MCF 10A (cell line): ENCODE results near the gene PRKG1. TPM values are rescaled to one million over a fixed set of nuclear protein-coding genes. Genes with fewer than 3 reads are reported as not detected.

Experiments used
- BruUV-seq: library from RNA; stranded (reverse); fragments of 400-500 nt; replicated peaks from 2 replicates; lab custom pipeline; 2021; lab: Mats Ljungman, UMichigan
- CTCF ChIA-PET: fragments of 300-600 bp; sonication (Branson Sonifier 250); formaldehyde crosslinking; extraction: SDS; loops from one replicate; lab custom pipeline; 2021; ENCODE audit warnings: antibody characterized with exemption, inconsistent platforms; lab: Yijun Ruan, JAX
- POLR2A ChIA-PET: fragments of 300-600, 350-650 bp; sonication (Branson Sonifier 250); formaldehyde crosslinking; extraction: SDS; loops from one replicate; lab custom pipeline; 2020; ENCODE audit warnings: antibody characterized with exemption, inconsistent platforms; lab: Yijun Ruan, JAX
- DNase-seq: peaks from one replicate; pipeline ENCODE4 v3.0.0-alpha.2; 2018; ENCODE audit not compliant: unreplicated experiment
- H3K27ac Mint-ChIP-seq: one replicate; pipeline ENCODE4 v1.8.0; 2022; ENCODE audit warnings: mild to moderate bottlenecking, low read depth, mixed read lengths; ENCODE audit not compliant: unreplicated experiment
- H3K27me3 Mint-ChIP-seq: one replicate; pipeline ENCODE4 v1.8.0; 2022; ENCODE audit warnings: mixed read lengths; ENCODE audit not compliant: insufficient read depth, unreplicated experiment
- H3K36me3 Mint-ChIP-seq: one replicate; pipeline ENCODE4 v1.8.0; 2022; ENCODE audit warnings: mild to moderate bottlenecking, moderate library complexity, mixed read lengths; ENCODE audit not compliant: insufficient read depth, unreplicated experiment
- H3K4me1 Mint-ChIP-seq: one replicate; pipeline ENCODE4 v1.8.0; 2022; ENCODE audit warnings: mixed read lengths; ENCODE audit not compliant: insufficient read depth, unreplicated experiment
- H3K4me3 Mint-ChIP-seq: one replicate; pipeline ENCODE4 v1.8.0; 2022; ENCODE audit warnings: mild to moderate bottlenecking, moderate library complexity, mixed read lengths; ENCODE audit not compliant: unreplicated experiment
- H3K9me3 Mint-ChIP-seq: one replicate; pipeline ENCODE4 v1.8.0; 2022; ENCODE audit warnings: mixed read lengths; ENCODE audit not compliant: unreplicated experiment
- CTCF ChIP-seq: fragments of 200-600 bp; IDR thresholded peaks from one replicate; pipeline ENCODE4 v1.8.0; 2022; ENCODE audit warnings: antibody characterized with exemption, mild to moderate bottlenecking; ENCODE audit not compliant: unreplicated experiment
- intact Hi-C: fragments of 100-400 bp; cut with micrococcal nuclease; formaldehyde crosslinking; loops from 2 replicates; pipeline ENCODE4 v1.14.1; 2022
- total RNA-seq: library from RNA; stranded (reverse); gene quantifications from 2 replicates; pipeline ENCODE4 v1.2.3, GENCODE V29; 2022

Gene PRKG1
- total RNA-seq, 1 experiment from 2014 or later, result 0.09 TPM

DNA sequence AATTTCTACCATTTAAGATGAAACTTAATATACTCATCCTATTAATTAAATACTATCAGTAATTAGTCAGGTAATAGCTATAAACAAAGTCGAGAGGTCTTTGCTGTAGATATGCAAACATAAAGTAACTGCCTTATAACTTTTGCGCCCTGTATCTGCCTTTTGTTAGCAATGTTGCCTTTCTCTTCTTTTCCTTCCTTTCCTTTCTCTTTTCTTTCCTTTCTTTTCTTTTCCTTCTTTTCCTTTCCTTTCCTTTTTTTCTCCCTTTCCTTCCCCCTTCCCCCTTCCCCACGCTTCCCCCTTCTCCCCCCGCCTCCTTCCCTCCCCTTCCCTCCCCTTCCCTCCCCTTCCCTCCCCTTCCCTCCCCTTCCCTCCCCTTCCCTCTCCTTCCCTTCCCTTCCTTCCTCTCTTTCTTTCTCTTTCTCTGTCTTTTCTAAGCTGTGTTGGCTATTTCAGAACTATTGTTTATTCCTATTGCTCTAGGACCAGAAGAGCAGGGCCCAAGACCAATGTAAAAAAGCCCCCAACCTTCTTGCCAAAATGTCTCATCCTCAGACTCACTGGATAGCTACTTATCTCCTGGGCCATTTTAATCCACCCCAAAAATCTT, 1174.5 kb downstream of the PRKG1 start:
- no peak for TF ChIP-seq CTCF
- intact Hi-C loops, result no loop called here
- ChIA-PET CTCF (interaction anchor here (0.5 kb wide), 1 partner anchor 16 kb away, joined by 3 read pairs; no protein-coding TSS in a partner anchor), POLR2A (no interaction called here)
- H3K27ac Mint-ChIP-seq, result no peak overlapping the region
- peaks cover 9% of the 10 kb centered on the region for H3K4me1 Mint-ChIP-seq
- H3K36me3 Mint-ChIP-seq, result no peaks in the 10 kb centered on the region
- no TSS peak for BruUV-seq
- no peak for DNase-seq
- H3K27me3 Mint-ChIP-seq, result no peaks in the 10 kb centered on the region
- H3K9me3 Mint-ChIP-seq, result no peaks in the 10 kb centered on the region
- H3K4me3 Mint-ChIP-seq, result no peak overlapping the region

DNA sequence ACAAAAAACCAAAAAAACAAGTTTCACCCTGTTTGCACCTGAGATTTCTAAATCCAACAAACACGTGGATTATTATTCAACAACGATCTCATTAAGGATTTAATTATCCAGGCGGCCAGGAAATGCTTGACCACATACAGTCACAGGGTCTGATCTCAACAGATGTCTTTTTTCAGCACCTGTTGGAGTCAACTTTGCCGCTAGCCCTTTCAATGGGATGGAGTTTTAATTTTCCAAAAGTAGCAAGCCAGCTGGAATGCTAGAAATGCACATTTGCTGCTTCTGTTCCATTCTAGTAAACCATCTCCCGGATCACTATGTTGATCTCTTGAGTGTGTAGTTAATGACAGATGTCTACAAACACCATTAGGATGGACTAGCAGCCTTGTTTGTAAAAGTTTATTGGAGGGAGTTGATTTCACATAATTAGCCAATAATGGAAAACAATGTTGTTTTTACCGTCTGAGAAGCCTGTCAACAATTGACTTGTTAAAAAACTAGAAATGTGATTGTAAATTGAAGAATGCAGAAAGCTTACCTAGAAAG, 1175.6 kb downstream of the PRKG1 start:
- no peak for DNase-seq
- Mint-ChIP-seq H3K27me3 (no peaks in the 10 kb centered on the region), H3K36me3 (no peaks in the 10 kb centered on the region), H3K4me1 (peaks cover 9% of the 10 kb centered on the region), H3K4me3 (no peak overlapping the region), H3K27ac (no peak overlapping the region), H3K9me3 (no peaks in the 10 kb centered on the region)
- POLR2A ChIA-PET, result no interaction called here
- no peak for TF ChIP-seq CTCF
- no TSS peak for BruUV-seq
- CTCF ChIA-PET, result interaction anchor here (0.6 to 1.3 kb wide), 3 partner anchors 17 to 452 kb away, joined by 4 read pairs; no protein-coding TSS in a partner anchor
- intact Hi-C loops, result no loop called here

GRCh38 chr10:52250510-52250909, 1176.2 kb downstream of the PRKG1 start:
- CTCF ChIA-PET, result interaction anchor here (0.6 to 1.3 kb wide), 3 partner anchors 16 to 451 kb away, joined by 4 read pairs; no protein-coding TSS in a partner anchor
- no peaks in the 10 kb centered on the region for H3K27me3 Mint-ChIP-seq
- intact Hi-C loops, result no loop called here
- no peak for TF ChIP-seq CTCF
- POLR2A ChIA-PET, result no interaction called here
- DNase-seq, result no peak
- H3K4me1 Mint-ChIP-seq, result peaks cover 9% of the 10 kb centered on the region
- H3K9me3 Mint-ChIP-seq, result no peaks in the 10 kb centered on the region
- H3K4me3 Mint-ChIP-seq, result no peak overlapping the region
- no peak overlapping the region for H3K27ac Mint-ChIP-seq
- H3K36me3 Mint-ChIP-seq, result no peaks in the 10 kb centered on the region
- no TSS peak for BruUV-seq

DNA sequence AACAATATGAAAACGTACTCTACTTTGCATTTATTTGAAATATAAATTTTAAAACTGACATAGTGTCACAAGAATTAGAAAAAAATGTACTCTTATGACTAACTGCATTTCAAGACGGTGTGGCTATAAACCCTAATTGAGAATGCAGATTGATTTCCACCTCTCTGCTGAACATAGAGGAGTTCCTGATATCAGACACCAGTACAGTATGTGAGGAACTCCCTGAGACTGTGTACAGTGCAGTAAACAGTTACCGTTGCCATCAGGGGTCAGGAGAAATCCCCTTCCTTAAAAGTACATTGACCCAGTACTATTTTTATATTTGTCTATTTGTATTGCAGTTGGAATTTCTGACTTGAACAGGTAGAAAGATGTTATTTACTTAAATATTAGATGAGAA, 1178.0 kb downstream of the PRKG1 start:
- no peak overlapping the region for H3K27ac Mint-ChIP-seq
- H3K9me3 Mint-ChIP-seq, result no peaks in the 10 kb centered on the region
- BruUV-seq, result no TSS peak
- H3K36me3 Mint-ChIP-seq, result no peaks in the 10 kb centered on the region
- H3K27me3 Mint-ChIP-seq, result no peaks in the 10 kb centered on the region
- no peak for DNase-seq
- peaks cover 21% of the 10 kb centered on the region for H3K4me1 Mint-ChIP-seq
- ChIA-PET POLR2A (no interaction called here), CTCF (no interaction called here)
- no peak overlapping the region for H3K4me3 Mint-ChIP-seq
- intact Hi-C loops, result no loop called here
- TF ChIP-seq CTCF, result no peak
